ENCODE results near the gene DOP1A. TPM values are rescaled to one million over a fixed set of nuclear protein-coding genes. Genes with fewer than 3 reads are reported as not detected.

Gene DOP1A
- total and polyA plus RNA-seq, 2 donors from 2014 or later = 5.1 to 31.6 TPM

GRCh38 chr6:83044091-83044768 lies 23.2 kb upstream of the DOP1A start:
- Histone ChIP-seq H3K36me3 (ENCODE audit: control insufficient read depth in 2 of 3, insufficient read depth in 3 of 3, low read length in 3 of 3) (peaks cover 0 to 3% (median 0%) of the 10 kb centered on the region in 3 donors), H3K4me3 (ENCODE audit: low read length in 3 of 3) (no peak overlapping the region), H3K9ac (ENCODE audit: low read length in 3 of 3) (no peak overlapping the region), H3K27me3 (ENCODE audit: control insufficient read depth, insufficient read depth, low read length) (no peaks in the 10 kb centered on the region), H3K27ac (ENCODE audit: low read depth in 2 of 2, low read length in 2 of 2) (no peak overlapping the region), H3K9me3 (ENCODE audit: control insufficient read depth in 2 of 3, insufficient read depth in 1 of 3, low read length in 3 of 3) (no peaks in the 10 kb centered on the region), H3K4me1 (ENCODE audit: control insufficient read depth in 2 of 3, insufficient read depth in 2 of 3, low read depth in 1 of 3, low read length in 3 of 3) (no peaks in the 10 kb centered on the region)
- intact Hi-C loops (cut with DNase I) = no loop called here
- TF ChIP-seq CTCF (IDR thresholded peaks at IDR 0.05; ENCODE audit: borderline replicate concordance, extremely low read depth, insufficient read depth) = no peak
- DNase-seq (no peak), FAIRE-seq (no peak)

- Histone ChIP-seq H3K36me3 (ENCODE audit: control insufficient read depth in 2 of 3, insufficient read depth in 3 of 3, low read length in 3 of 3) (peaks cover 0 to 3% (median 0%) of the 10 kb centered on the region in 3 donors), H3K27ac (ENCODE audit: low read depth in 2 of 2, low read length in 2 of 2) (no peak overlapping the region), H3K9me3 (ENCODE audit: control insufficient read depth in 2 of 3, insufficient read depth in 1 of 3, low read length in 3 of 3) (no peaks in the 10 kb centered on the region), H3K4me1 (ENCODE audit: control insufficient read depth in 2 of 3, insufficient read depth in 2 of 3, low read depth in 1 of 3, low read length in 3 of 3) (no peaks in the 10 kb centered on the region), H3K9ac (ENCODE audit: low read length in 3 of 3) (no peak overlapping the region), H3K4me3 (ENCODE audit: low read length in 3 of 3) (no peak overlapping the region), H3K27me3 (ENCODE audit: control insufficient read depth, insufficient read depth, low read length) (no peaks in the 10 kb centered on the region)
- FAIRE-seq (no peak), DNase-seq (no peak)
- no peak for TF ChIP-seq CTCF (IDR thresholded peaks at IDR 0.05; ENCODE audit: borderline replicate concordance, extremely low read depth, insufficient read depth)
- intact Hi-C loops (cut with DNase I) = no loop called here
These were observed 20.3 kb upstream of the DOP1A start for GRCh38 chr6:83047065-83047754.

- intact Hi-C loops (cut with DNase I) = loop anchor here (10.0 kb wide), 1 partner anchor 777 kb away; no protein-coding TSS in a partner anchor
- TF ChIP-seq CTCF (IDR thresholded peaks at IDR 0.05; ENCODE audit: borderline replicate concordance, extremely low read depth, insufficient read depth) = no peak
- H3K4me3 ChIP-seq (ENCODE audit: low read length in 3 of 3) = no peak overlapping the region
- no peaks in the 10 kb centered on the region for H3K9me3 ChIP-seq (ENCODE audit: control insufficient read depth in 2 of 3, insufficient read depth in 1 of 3, low read length in 3 of 3)
- no peak for DNase-seq
- no peaks in the 10 kb centered on the region for H3K27me3 ChIP-seq (ENCODE audit: control insufficient read depth, insufficient read depth, low read length)
- no peak overlapping the region for H3K9ac ChIP-seq (ENCODE audit: low read length in 3 of 3)
- no peaks in the 10 kb centered on the region for H3K36me3 ChIP-seq (ENCODE audit: control insufficient read depth in 2 of 3, insufficient read depth in 3 of 3, low read length in 3 of 3)
- H3K27ac ChIP-seq (ENCODE audit: low read depth in 2 of 2, low read length in 2 of 2) = no peak overlapping the region
- H3K4me1 ChIP-seq (ENCODE audit: control insufficient read depth in 2 of 3, insufficient read depth in 2 of 3, low read depth in 1 of 3, low read length in 3 of 3) = no peaks in the 10 kb centered on the region
- no peak for FAIRE-seq
These were observed 15.9 kb upstream of the DOP1A start for GRCh38 chr6:83051377-83052172.
